Neural progenitor cell (in vitro differentiated cells): ENCODE measurements around the gene ARHGEF12. TPM values are rescaled to one million over a fixed set of nuclear protein-coding genes. Genes with fewer than 3 reads are reported as not detected.

ENCODE experiments used
- DNase-seq: peaks from one replicate; pipeline ENCODE4 v3.0.0-alpha.2; 2016; ENCODE audit warnings: low spot score
- H2AFZ ChIP-seq: fragments of 200-600 bp; sonication (generic); replicated peaks from 2 replicates; pipeline ENCODE4 v1.6.1; 2016; ENCODE audit warnings: antibody characterized with exemption
- H3F3A ChIP-seq: fragments of 200-600 bp; sonication (generic); 2 replicates; pipeline ENCODE4 v1.6.1; 2016; ENCODE audit warnings: antibody characterized with exemption, low read depth
- H3K27ac ChIP-seq: fragments of 200-600 bp; sonication (generic); 2 replicates; pipeline ENCODE4 v1.5.1; 2016; ENCODE audit warnings: mild to moderate bottlenecking
- H3K27me3 ChIP-seq: fragments of 200-600 bp; sonication (generic); 2 replicates; pipeline ENCODE4 v1.6.1; 2016; ENCODE audit warnings: mild to moderate bottlenecking, moderate library complexity
- H3K36me3 ChIP-seq: fragments of 200-600 bp; sonication (generic); 2 replicates; pipeline ENCODE4 v1.5.1; 2016
- H3K4me1 ChIP-seq: fragments of 200-600 bp; sonication (generic); 2 replicates; pipeline ENCODE4 v1.6.1; 2016; ENCODE audit warnings: mixed run types
- H3K4me2 ChIP-seq: fragments of 200-600 bp; sonication (generic); 2 replicates; pipeline ENCODE4 v1.6.1; 2016
- H3K4me3 ChIP-seq: fragments of 200-600 bp; sonication (generic); 2 replicates; pipeline ENCODE4 v1.5.1; 2016
- H3K79me2 ChIP-seq: fragments of 200-600 bp; sonication (generic); 2 replicates; pipeline ENCODE4 v1.6.1; 2016; ENCODE audit warnings: low read depth
- H3K9ac ChIP-seq: fragments of 200-600 bp; sonication (generic); 2 replicates; pipeline ENCODE4 v1.6.1; 2016
- H3K9me3 ChIP-seq: fragments of 200-600 bp; sonication (generic); 2 replicates; pipeline ENCODE4 v1.5.1; 2016; ENCODE audit warnings: low read depth
- H4K20me1 ChIP-seq: fragments of 200-600 bp; sonication (generic); 2 replicates; pipeline ENCODE4 v1.6.1; 2016; ENCODE audit warnings: low read depth
- H3K27ac Mint-ChIP-seq: 3 replicates; pipeline ENCODE4 v1.8.0; 2021; ENCODE audit warnings: mixed read lengths
- H3K27me3 Mint-ChIP-seq: 2 replicates; pipeline ENCODE4 v1.8.0; 2022; ENCODE audit warnings: low read depth, mild to moderate bottlenecking, inconsistent platforms, moderate library complexity, mixed read lengths; ENCODE audit not compliant: insufficient read depth
- H3K36me3 Mint-ChIP-seq: 3 replicates; pipeline ENCODE4 v1.8.0; 2021; ENCODE audit warnings: mixed read lengths
- H3K4me1 Mint-ChIP-seq: 3 replicates; pipeline ENCODE4 v1.8.0; 2021; ENCODE audit warnings: mixed read lengths
- H3K4me3 Mint-ChIP-seq: 3 replicates; pipeline ENCODE4 v1.8.0; 2021; ENCODE audit warnings: mild to moderate bottlenecking, moderate library complexity, mixed read lengths
- H3K9me3 Mint-ChIP-seq: 3 replicates; pipeline ENCODE4 v1.8.0; 2020; ENCODE audit warnings: mixed read lengths
- CTCF ChIP-seq: fragments of 200-600 bp; sonication (generic); IDR thresholded peaks from 2 replicates; pipeline ENCODE4 v1.5.1; 2017; ENCODE audit warnings: antibody characterized with exemption, mild to moderate bottlenecking
- EZH2 ChIP-seq: fragments of 200-600 bp; sonication (generic); IDR thresholded peaks from 2 replicates; pipeline ENCODE4 v1.6.1; 2017; ENCODE audit warnings: antibody characterized with exemption, mild to moderate bottlenecking, moderate library complexity
- EZH2phosphoT487 ChIP-seq: fragments of 200-600 bp; sonication (generic); IDR thresholded peaks from 2 replicates; pipeline ENCODE4 v1.6.1; 2017; ENCODE audit warnings: antibody characterized with exemption
- total RNA-seq: library from RNA; depleted of rRNA; stranded (reverse); fragments of >200 nt; gene quantifications from 2 replicates; pipeline ENCODE4 v1.2.3, GENCODE V29; 2015; ENCODE audit warnings: low replicate concordance

ARHGEF12 gene
- total RNA-seq, 1 donor from 2014 or later: 31.3 TPM

GRCh38 chr11:120302001-120302805 is 34.0 kb upstream of the ARHGEF12 start:
- no peak overlapping the region for H3K27ac ChIP-seq
- Mint-ChIP-seq H3K27ac (peak overlapping the region; percentile 42), H3K4me3 (no peak overlapping the region), H3K27me3 (peaks cover 10% of the 10 kb centered on the region), H3K36me3 (no peaks in the 10 kb centered on the region), H3K4me1 (peaks cover 12% of the 10 kb centered on the region), H3K9me3 (no peaks in the 10 kb centered on the region)
- peaks cover 5% of the 10 kb centered on the region for H3K4me1 ChIP-seq
- no peak overlapping the region for H3K9ac ChIP-seq
- no peak for DNase-seq
- no peaks in the 10 kb centered on the region for H4K20me1 ChIP-seq
- TF ChIP-seq EZH2phosphoT487 (no peak), EZH2 (no peak), CTCF (no peak)
- no peak overlapping the region for H3K4me3 ChIP-seq
- no peak overlapping the region for H3K4me2 ChIP-seq
- H3K36me3 ChIP-seq: no peaks in the 10 kb centered on the region
- no peaks in the 10 kb centered on the region for H3K9me3 ChIP-seq
- H3K79me2 ChIP-seq: no peaks in the 10 kb centered on the region
- no peaks in the 10 kb centered on the region for H3F3A ChIP-seq
- H2AFZ ChIP-seq: no peak overlapping the region
- no peaks in the 10 kb centered on the region for H3K27me3 ChIP-seq

GRCh38 chr11:120303004-120303637 is 33.1 kb upstream of the ARHGEF12 start:
- Histone ChIP-seq H3K9ac (no peak overlapping the region), H3F3A (no peaks in the 10 kb centered on the region), H3K27me3 (no peaks in the 10 kb centered on the region), H3K4me2 (no peak overlapping the region), H3K79me2 (no peaks in the 10 kb centered on the region), H3K9me3 (no peaks in the 10 kb centered on the region), H4K20me1 (no peaks in the 10 kb centered on the region), H3K4me3 (no peak overlapping the region), H2AFZ (no peak overlapping the region), H3K36me3 (no peaks in the 10 kb centered on the region), H3K27ac (no peak overlapping the region), H3K4me1 (peaks cover 12% of the 10 kb centered on the region)
- peak; percentile 87 for DNase-seq
- peak; percentile 96 for TF ChIP-seq CTCF
- TF ChIP-seq EZH2phosphoT487: no peak
- H3K36me3 Mint-ChIP-seq: no peaks in the 10 kb centered on the region
- H3K27me3 Mint-ChIP-seq: peaks cover 10% of the 10 kb centered on the region
- no peak overlapping the region for H3K27ac Mint-ChIP-seq
- H3K9me3 Mint-ChIP-seq: no peaks in the 10 kb centered on the region
- no peak overlapping the region for H3K4me3 Mint-ChIP-seq
- H3K4me1 Mint-ChIP-seq: peaks cover 12% of the 10 kb centered on the region

GRCh38 chr11:120304526-120304925 is 31.7 kb upstream of the ARHGEF12 start:
- no peaks in the 10 kb centered on the region for H3K9me3 ChIP-seq
- no peak overlapping the region for H3K4me3 ChIP-seq
- H3K4me1 ChIP-seq: peaks cover 11% of the 10 kb centered on the region
- no peaks in the 10 kb centered on the region for H4K20me1 ChIP-seq
- no peak overlapping the region for H2AFZ ChIP-seq
- H3K27me3 ChIP-seq: no peaks in the 10 kb centered on the region
- H3K9me3 Mint-ChIP-seq: no peaks in the 10 kb centered on the region
- H3K4me1 Mint-ChIP-seq: peaks cover 11% of the 10 kb centered on the region
- no peak overlapping the region for H3K4me3 Mint-ChIP-seq
- no peaks in the 10 kb centered on the region for H3F3A ChIP-seq
- H3K36me3 Mint-ChIP-seq: no peaks in the 10 kb centered on the region
- no peaks in the 10 kb centered on the region for H3K79me2 ChIP-seq
- H3K27ac ChIP-seq: no peak overlapping the region
- no peak overlapping the region for H3K9ac ChIP-seq
- H3K27me3 Mint-ChIP-seq: peaks cover 7% of the 10 kb centered on the region
- no peak for TF ChIP-seq EZH2phosphoT487
- no peak for TF ChIP-seq EZH2
- no peak for TF ChIP-seq CTCF
- no peak overlapping the region for H3K4me2 ChIP-seq
- no peaks in the 10 kb centered on the region for H3K36me3 ChIP-seq
- no peak overlapping the region for H3K27ac Mint-ChIP-seq
- no peak for DNase-seq
